ENCODE measurements around the gene OTX1. TPM values are rescaled to one million over a fixed set of nuclear protein-coding genes. Genes with fewer than 3 reads are reported as not detected.

Gene OTX1
- total RNA-seq, 1 donor from 2014 or later, result 0.30 TPM

DNA sequence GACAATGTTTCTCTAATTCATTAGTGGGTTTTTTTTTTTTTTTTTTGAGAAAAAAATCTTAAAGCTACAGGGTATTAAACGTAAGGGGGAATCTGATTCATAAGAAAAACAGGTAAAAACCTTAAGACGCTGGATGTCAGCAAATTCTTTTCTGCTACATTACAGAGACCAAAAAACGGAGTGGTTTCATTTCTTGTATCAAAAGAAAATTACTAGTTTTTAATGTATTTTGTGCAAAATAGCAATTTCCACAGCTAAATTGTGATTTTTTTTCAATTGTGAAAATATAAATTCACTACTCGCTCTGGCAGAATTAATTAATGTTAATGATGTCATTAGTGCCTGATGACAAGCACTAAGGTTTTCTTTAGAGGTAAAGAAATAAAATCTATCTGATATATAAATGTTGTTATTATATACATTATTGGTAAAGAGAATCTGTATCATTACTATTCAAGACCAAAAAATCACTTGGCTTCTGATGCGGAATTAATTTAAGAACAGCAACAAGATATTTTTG, 9.9 kb downstream of the OTX1 start:
- Mint-ChIP-seq H3K36me3 (ENCODE audit: low read depth, unreplicated experiment) (peaks cover 1% of the 10 kb centered on the region), H3K4me3 (ENCODE audit: unreplicated experiment) (no peak overlapping the region), H3K4me1 (ENCODE audit: low read depth, unreplicated experiment) (no peaks in the 10 kb centered on the region), H3K27me3 (ENCODE audit: low read depth, unreplicated experiment) (peaks cover 60% of the 10 kb centered on the region), H3K27ac (ENCODE audit: unreplicated experiment) (no peak overlapping the region), H3K9me3 (ENCODE audit: unreplicated experiment) (peaks cover 9% of the 10 kb centered on the region)
- TF ChIP-seq, protein P1, sequence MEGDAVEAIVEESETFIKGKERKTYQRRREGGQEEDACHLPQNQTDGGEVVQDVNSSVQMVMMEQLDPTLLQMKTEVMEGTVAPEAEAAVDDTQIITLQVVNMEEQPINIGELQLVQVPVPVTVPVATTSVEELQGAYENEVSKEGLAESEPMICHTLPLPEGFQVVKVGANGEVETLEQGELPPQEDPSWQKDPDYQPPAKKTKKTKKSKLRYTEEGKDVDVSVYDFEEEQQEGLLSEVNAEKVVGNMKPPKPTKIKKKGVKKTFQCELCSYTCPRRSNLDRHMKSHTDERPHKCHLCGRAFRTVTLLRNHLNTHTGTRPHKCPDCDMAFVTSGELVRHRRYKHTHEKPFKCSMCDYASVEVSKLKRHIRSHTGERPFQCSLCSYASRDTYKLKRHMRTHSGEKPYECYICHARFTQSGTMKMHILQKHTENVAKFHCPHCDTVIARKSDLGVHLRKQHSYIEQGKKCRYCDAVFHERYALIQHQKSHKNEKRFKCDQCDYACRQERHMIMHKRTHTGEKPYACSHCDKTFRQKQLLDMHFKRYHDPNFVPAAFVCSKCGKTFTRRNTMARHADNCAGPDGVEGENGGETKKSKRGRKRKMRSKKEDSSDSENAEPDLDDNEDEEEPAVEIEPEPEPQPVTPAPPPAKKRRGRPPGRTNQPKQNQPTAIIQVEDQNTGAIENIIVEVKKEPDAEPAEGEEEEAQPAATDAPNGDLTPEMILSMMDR (IDR thresholded peaks at IDR 0.05; ENCODE audit: insufficient read depth, low read depth, low read length), result no peak
- TF ChIP-seq EZH2 (IDR thresholded peaks at IDR 0.05; ENCODE audit: insufficient read depth, low read length), result no peak
- no peak overlapping the region for H3K9ac ChIP-seq (ENCODE audit: low read length)
- peaks cover 27% of the 10 kb centered on the region for H4K20me1 ChIP-seq (ENCODE audit: insufficient read depth, low read length)
- FAIRE-seq, result no peak
- H3K27me3 ChIP-seq (ENCODE audit: insufficient read depth, low read length), result peaks cover 68% of the 10 kb centered on the region
- no peak overlapping the region for H3K4me3 ChIP-seq (ENCODE audit: insufficient read depth, low read depth, low read length)
- no peak for DNase-seq (ENCODE audit: low read depth)
- H3K79me2 ChIP-seq (ENCODE audit: insufficient read depth, low read length), result peaks cover 13% of the 10 kb centered on the region
- H3K27ac ChIP-seq (ENCODE audit: low read depth, low read length), result no peak overlapping the region
- H3K4me2 ChIP-seq (ENCODE audit: low read length), result no peak overlapping the region
- H2AFZ ChIP-seq (ENCODE audit: low read depth, low read length), result no peak overlapping the region
- H3K36me3 ChIP-seq (ENCODE audit: insufficient read depth, low read length), result no peaks in the 10 kb centered on the region
- no peaks in the 10 kb centered on the region for H3K9me3 ChIP-seq (ENCODE audit: insufficient read depth, low read depth, low read length)
- H3K4me1 ChIP-seq (ENCODE audit: insufficient read depth, low read length), result peaks cover 2% of the 10 kb centered on the region

- no peaks in the 10 kb centered on the region for H3K4me1 Mint-ChIP-seq (ENCODE audit: low read depth, unreplicated experiment)
- DNase-seq (ENCODE audit: low read depth) (no peak), FAIRE-seq (no peak)
- peaks cover 55% of the 10 kb centered on the region for H3K27me3 ChIP-seq (ENCODE audit: insufficient read depth, low read length)
- H3K27me3 Mint-ChIP-seq (ENCODE audit: low read depth, unreplicated experiment), result peaks cover 36% of the 10 kb centered on the region
- no peaks in the 10 kb centered on the region for H3K9me3 ChIP-seq (ENCODE audit: insufficient read depth, low read depth, low read length)
- H3K4me1 ChIP-seq (ENCODE audit: insufficient read depth, low read length), result no peaks in the 10 kb centered on the region
- H3K36me3 ChIP-seq (ENCODE audit: insufficient read depth, low read length), result no peaks in the 10 kb centered on the region
- TF ChIP-seq EZH2 (IDR thresholded peaks at IDR 0.05; ENCODE audit: insufficient read depth, low read length), result no peak
- TF ChIP-seq, protein P1 (IDR thresholded peaks at IDR 0.05; ENCODE audit: insufficient read depth, low read depth, low read length), result no peak
- H2AFZ ChIP-seq (ENCODE audit: low read depth, low read length), result no peak overlapping the region
- H3K9ac ChIP-seq (ENCODE audit: low read length), result no peak overlapping the region
- H3K4me2 ChIP-seq (ENCODE audit: low read length), result no peak overlapping the region
- no peaks in the 10 kb centered on the region for H4K20me1 ChIP-seq (ENCODE audit: insufficient read depth, low read length)
- no peak overlapping the region for H3K27ac Mint-ChIP-seq (ENCODE audit: unreplicated experiment)
- no peak overlapping the region for H3K4me3 ChIP-seq (ENCODE audit: insufficient read depth, low read depth, low read length)
- no peaks in the 10 kb centered on the region for H3K79me2 ChIP-seq (ENCODE audit: insufficient read depth, low read length)
- H3K4me3 Mint-ChIP-seq (ENCODE audit: unreplicated experiment), result no peak overlapping the region
- H3K9me3 Mint-ChIP-seq (ENCODE audit: unreplicated experiment), result no peaks in the 10 kb centered on the region
- H3K27ac ChIP-seq (ENCODE audit: low read depth, low read length), result no peak overlapping the region
- peaks cover 1% of the 10 kb centered on the region for H3K36me3 Mint-ChIP-seq (ENCODE audit: low read depth, unreplicated experiment)
Observed at GRCh38 chr2:63064197-63064596, 13.6 kb downstream of the OTX1 start.

DNA sequence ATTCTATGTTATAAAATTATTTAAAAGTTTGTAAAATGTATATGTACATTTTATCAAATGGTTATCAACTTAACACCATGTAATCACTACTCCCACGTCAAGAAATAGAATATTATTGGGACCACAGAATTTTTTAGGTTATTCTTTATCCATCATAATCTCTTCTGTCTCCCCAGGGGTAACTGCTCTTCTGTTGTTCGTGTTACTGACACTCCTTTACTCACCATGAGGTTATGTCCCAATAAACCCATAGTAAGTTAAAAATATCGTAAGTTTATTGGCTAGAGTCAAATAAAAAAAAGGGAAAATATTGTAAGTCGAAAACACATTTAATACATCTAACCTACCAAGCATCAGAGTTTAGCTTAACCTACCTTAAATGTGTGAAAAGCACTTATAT, 14.0 kb downstream of the OTX1 start:
- H3K36me3 Mint-ChIP-seq (ENCODE audit: low read depth, unreplicated experiment), result peaks cover 1% of the 10 kb centered on the region
- peaks cover 52% of the 10 kb centered on the region for H3K27me3 ChIP-seq (ENCODE audit: insufficient read depth, low read length)
- no peak for FAIRE-seq

More for the DNA sequence above, 14.0 kb downstream of the OTX1 start:
- no peak overlapping the region for H3K4me3 ChIP-seq (ENCODE audit: insufficient read depth, low read depth, low read length)
- H3K4me2 ChIP-seq (ENCODE audit: low read length), result no peak overlapping the region
- H4K20me1 ChIP-seq (ENCODE audit: insufficient read depth, low read length), result no peaks in the 10 kb centered on the region
- H3K4me1 ChIP-seq (ENCODE audit: insufficient read depth, low read length), result no peaks in the 10 kb centered on the region
- no peak for TF ChIP-seq EZH2 (IDR thresholded peaks at IDR 0.05; ENCODE audit: insufficient read depth, low read length)
- TF ChIP-seq, protein P1 (IDR thresholded peaks at IDR 0.05; ENCODE audit: insufficient read depth, low read depth, low read length), result no peak
- no peak overlapping the region for H3K27ac ChIP-seq (ENCODE audit: low read depth, low read length)
- no peak overlapping the region for H2AFZ ChIP-seq (ENCODE audit: low read depth, low read length)
- no peak overlapping the region for H3K27ac Mint-ChIP-seq (ENCODE audit: unreplicated experiment)
- no peaks in the 10 kb centered on the region for H3K36me3 ChIP-seq (ENCODE audit: insufficient read depth, low read length)
- peaks cover 36% of the 10 kb centered on the region for H3K27me3 Mint-ChIP-seq (ENCODE audit: low read depth, unreplicated experiment)
- H3K4me3 Mint-ChIP-seq (ENCODE audit: unreplicated experiment), result no peak overlapping the region
- no peaks in the 10 kb centered on the region for H3K4me1 Mint-ChIP-seq (ENCODE audit: low read depth, unreplicated experiment)
- no peaks in the 10 kb centered on the region for H3K9me3 ChIP-seq (ENCODE audit: insufficient read depth, low read depth, low read length)
- no peaks in the 10 kb centered on the region for H3K9me3 Mint-ChIP-seq (ENCODE audit: unreplicated experiment)
- DNase-seq (ENCODE audit: low read depth), result no peak
- no peak overlapping the region for H3K9ac ChIP-seq (ENCODE audit: low read length)
- H3K79me2 ChIP-seq (ENCODE audit: insufficient read depth, low read length), result no peaks in the 10 kb centered on the region
